GM18499 (cell line): ENCODE data around the gene ERVFRD-1.

Source experiments
- ATAC-seq: cut with Tn5 transposase; IDR thresholded peaks from one replicate; pipeline ENCODE4 v1.9.1; 2021; ENCODE audit warnings: moderate number of reproducible peaks; ENCODE audit not compliant: insufficient read depth, unreplicated experiment

The ERVFRD-1 gene

DNA sequence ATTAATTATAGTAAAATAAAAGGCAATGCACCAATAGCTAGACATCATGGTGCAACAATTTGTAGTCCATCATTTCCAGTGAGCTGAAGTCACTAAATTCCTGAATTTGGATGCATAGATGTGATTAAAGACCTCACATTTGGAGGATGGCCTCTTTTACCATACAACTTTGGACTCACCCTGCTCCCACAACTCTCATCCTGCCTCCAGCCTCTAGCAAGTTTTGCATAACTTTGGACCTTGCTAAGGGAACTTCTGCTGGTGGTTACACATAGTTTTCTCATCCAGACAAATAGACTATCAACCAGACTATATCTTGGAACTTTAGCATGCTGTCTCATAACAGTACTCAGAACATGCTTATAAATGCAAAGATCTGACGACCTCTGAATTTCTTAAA is 54.7 kb downstream of the ERVFRD-1 start:
- ATAC-seq, result no peak

DNA sequence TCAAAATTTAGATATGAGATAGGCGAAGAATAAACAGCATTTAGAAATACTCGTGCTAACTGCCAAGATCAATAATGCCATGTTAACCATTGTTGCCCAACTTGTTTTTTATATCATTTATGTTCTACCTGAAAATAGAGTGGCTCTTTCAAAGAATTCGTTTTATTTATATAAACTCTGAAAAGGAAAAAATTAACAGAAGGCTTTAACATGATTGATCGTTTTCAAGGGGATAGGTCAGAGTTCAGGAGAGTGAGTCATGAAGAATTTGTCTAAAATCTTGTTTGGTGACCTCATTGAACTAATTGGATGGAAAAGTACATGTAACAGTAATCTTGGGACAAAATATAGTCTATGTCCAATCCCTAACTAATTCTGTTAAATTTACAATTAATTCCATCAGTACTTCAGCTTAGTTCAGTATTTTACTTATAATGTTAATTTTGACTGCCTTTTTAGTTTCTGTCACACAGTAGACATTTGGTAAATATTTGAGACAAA is 56.3 kb downstream of the ERVFRD-1 start:
- no peak for ATAC-seq

DNA sequence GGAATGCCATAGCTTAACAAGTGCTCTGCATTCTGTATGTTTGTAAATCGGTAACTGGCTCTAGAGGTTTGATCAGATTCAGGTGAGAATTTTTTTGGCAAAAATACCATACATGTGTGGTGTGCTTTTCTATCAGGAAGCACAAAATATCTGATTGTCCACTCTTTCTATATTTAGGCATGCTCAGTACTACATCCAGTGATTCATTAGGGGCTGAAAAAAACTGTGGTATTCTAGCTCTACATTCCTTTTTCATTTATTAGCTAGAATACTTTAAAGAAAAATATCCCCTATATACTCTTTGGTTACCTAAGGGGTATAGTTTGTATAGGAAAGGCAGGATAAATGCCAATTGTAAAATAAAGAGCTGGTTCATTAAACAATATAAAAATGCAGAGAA is 56.8 kb downstream of the ERVFRD-1 start:
- no peak for ATAC-seq

DNA sequence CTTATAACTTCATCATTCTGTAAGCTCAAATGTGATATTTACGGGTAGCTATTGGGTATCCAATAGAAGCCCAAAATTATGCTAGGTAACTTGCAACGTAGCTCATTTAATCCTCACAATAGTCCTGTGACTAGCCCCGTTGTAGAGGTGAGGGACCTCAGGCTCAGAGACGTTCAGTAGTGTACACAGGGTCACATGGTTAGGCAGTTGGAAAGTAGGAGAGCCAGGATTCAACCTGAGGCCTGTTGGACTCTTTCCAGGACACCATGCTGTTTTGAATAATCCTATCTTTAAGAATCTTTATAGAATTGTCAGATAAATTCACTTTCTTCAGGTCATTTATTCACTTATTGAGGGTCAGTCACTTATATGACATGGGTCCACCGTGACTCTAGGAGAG is 58.2 kb downstream of the ERVFRD-1 start:
- no peak for ATAC-seq
